ENCODE data around the gene OR4D2.
"Not testable (repeated sequence)": the region's sequence is repeated elsewhere in the genome, so short reads cannot be mapped to it uniquely, and the experiment has no call there.

OR4D2 gene

DNA sequence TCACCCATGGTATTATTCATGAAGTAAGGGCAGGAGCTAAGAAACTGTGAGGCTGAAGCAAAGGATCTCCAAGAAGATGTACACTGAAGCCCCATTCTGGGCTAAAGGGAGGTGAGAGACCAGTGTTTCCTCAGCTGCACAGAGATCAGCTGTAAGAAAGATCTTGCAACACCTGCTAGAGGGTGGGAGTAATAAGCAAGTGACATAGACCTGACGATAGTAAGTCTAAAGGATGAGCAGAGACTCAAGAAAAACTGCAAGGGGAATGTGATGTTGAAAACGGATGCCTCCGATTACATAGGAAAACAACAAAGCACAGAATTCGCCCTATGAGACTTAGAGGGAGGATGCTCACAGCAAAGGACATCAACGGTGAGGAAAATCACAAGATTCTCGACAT is at the start of gene OR4D2:
TSS of gene OR4D2 (plus strand) at position 301 of the 400 bp plus-strand sequence. CDS start 2,674 bp downstream, outside the sequence.
- TF ChIP-seq, protein P1, sequence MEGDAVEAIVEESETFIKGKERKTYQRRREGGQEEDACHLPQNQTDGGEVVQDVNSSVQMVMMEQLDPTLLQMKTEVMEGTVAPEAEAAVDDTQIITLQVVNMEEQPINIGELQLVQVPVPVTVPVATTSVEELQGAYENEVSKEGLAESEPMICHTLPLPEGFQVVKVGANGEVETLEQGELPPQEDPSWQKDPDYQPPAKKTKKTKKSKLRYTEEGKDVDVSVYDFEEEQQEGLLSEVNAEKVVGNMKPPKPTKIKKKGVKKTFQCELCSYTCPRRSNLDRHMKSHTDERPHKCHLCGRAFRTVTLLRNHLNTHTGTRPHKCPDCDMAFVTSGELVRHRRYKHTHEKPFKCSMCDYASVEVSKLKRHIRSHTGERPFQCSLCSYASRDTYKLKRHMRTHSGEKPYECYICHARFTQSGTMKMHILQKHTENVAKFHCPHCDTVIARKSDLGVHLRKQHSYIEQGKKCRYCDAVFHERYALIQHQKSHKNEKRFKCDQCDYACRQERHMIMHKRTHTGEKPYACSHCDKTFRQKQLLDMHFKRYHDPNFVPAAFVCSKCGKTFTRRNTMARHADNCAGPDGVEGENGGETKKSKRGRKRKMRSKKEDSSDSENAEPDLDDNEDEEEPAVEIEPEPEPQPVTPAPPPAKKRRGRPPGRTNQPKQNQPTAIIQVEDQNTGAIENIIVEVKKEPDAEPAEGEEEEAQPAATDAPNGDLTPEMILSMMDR (conservative IDR thresholded peaks at IDR 0.05; ENCODE audit: low read depth): no peak
- ChIA-PET CTCF (interaction anchor here (0.6 kb wide), 1 partner anchor 76 kb away, joined by 3 read pairs; no protein-coding TSS in a partner anchor), POLR2A (ENCODE audit: low non-redundant PET) (no interaction called here)
- H3K27ac ChIP-seq: no peak within 1 kb of the TSS
- DNase-seq (ENCODE audit: low spot score): no peak

DNA sequence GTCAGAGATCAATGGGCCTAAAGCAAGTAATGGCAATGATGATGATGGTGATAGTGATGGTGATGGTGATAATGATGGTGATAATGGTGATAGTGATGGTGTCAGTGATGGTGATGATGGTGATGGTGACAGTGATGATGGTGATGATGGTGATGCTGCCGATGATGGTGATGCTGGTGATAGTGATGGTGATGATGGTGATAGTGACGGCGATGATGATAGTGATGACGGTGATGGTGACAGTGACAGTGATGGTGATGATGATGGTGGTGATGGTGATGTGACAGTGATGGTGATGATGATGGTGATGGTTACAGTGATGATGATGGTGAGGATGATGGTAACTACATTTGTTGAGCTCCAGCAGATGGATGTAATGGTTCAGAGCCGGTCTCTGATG is 49.4 kb upstream of the OR4D2 start:
- H3K27ac ChIP-seq: no peak overlapping the region
- ChIA-PET CTCF (interaction anchor here (0.6 kb wide), 1 partner anchor 1447 kb away, joined by 4 read pairs; no protein-coding TSS in a partner anchor), POLR2A (ENCODE audit: low non-redundant PET) (no interaction called here)
- no peak for DNase-seq (ENCODE audit: low spot score)
- TF ChIP-seq, protein P1 (conservative IDR thresholded peaks at IDR 0.05; ENCODE audit: low read depth): no peak

DNA sequence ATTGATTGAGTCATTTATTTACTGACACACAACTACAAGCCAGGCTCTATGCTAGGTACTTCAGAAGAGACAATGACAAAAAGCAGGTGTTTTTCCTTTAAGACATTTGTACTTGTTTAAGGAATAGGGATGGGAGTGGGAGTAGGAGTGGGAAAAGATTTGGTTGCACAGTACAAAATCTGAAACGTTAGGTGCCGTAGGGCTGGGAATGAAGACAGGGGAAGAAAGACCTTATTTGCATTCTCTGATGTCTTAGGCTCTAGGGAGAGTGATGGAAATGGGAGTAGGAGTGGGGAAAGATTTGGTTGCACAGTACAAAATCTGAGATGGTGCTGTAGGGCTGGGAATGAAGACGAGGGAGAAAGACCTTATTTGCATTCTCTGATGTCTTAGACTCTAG is 47.3 kb upstream of the OR4D2 start:
- no peak overlapping the region for H3K27ac ChIP-seq
- POLR2A ChIA-PET (ENCODE audit: low non-redundant PET): no interaction called here
- DNase-seq (ENCODE audit: low spot score): no peak
- CTCF ChIA-PET: interaction anchor here (0.6 kb wide), 1 partner anchor 198 kb away, joined by 4 read pairs; no protein-coding TSS in a partner anchor
- TF ChIP-seq, protein P1 (conservative IDR thresholded peaks at IDR 0.05; ENCODE audit: low read depth): no peak

DNA sequence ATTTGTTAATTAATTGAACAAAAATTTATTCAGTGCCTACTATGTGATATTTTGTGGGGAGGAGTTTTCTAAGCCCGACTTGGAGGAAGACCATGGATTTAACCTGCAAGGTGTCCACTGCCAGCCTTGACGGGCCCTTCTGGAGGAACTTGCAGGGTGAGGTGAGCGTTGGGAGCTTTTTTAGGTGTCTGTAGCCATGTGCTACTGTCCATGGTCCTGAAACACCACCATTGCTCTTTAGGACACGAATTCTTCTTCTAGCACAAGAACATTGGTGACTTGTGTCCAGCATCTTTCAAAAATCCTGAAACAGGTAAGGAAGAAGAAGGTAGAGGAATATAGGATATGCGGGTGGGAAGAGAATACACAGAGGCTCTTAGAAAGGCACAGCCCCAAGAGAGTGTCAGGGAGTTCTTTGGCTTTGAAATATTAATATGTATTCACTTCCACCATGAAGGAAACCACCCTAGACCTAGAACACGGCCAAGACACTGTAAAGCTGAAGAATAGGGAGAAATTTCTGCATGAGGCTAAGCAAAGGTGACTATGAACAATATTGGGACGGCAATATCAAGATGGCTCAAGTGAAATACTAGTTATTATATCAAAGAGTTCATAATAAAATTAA is 46.5 kb upstream of the OR4D2 start:
- DNase-seq (ENCODE audit: low spot score): peak; percentile 41
- ChIA-PET POLR2A (ENCODE audit: low non-redundant PET) (no interaction called here), CTCF (interaction anchor here (0.6 kb wide), 1 partner anchor 197 kb away, joined by 4 read pairs; no protein-coding TSS in a partner anchor)
- no peak overlapping the region for H3K27ac ChIP-seq
- TF ChIP-seq, protein P1 (conservative IDR thresholded peaks at IDR 0.05; ENCODE audit: low read depth): no peak

DNA sequence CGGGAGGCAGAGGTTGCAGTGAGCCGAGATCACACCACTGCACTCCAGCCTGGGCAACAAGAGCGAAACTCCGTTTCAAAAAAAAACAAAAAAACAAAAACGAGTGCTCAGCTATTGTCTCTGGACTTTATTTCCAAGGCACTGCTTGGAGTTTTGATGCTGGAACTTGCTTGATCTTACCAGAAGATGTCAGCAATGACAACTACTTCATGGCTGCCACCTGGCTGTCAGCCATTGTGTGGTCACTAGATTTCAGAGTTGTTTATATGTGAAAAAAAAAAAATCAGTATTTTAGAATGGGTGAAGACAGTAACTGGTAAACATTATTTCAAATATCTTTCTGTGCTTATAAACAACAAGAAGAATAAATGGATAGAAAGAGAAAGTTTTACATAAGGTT is 44.9 kb upstream of the OR4D2 start:
- CTCF ChIA-PET: interaction anchor here (0.6 to 1.6 kb wide), 13 partner anchors 14 to 347 kb away, joined by 3 to 8 read pairs (median 3); no protein-coding TSS in a partner anchor
- H3K27ac ChIP-seq: no peak overlapping the region
- POLR2A ChIA-PET (ENCODE audit: low non-redundant PET): no interaction called here
- TF ChIP-seq, protein P1 (conservative IDR thresholded peaks at IDR 0.05; ENCODE audit: low read depth): peak; percentile 39
- DNase-seq (ENCODE audit: low spot score): peak; percentile 39

DNA sequence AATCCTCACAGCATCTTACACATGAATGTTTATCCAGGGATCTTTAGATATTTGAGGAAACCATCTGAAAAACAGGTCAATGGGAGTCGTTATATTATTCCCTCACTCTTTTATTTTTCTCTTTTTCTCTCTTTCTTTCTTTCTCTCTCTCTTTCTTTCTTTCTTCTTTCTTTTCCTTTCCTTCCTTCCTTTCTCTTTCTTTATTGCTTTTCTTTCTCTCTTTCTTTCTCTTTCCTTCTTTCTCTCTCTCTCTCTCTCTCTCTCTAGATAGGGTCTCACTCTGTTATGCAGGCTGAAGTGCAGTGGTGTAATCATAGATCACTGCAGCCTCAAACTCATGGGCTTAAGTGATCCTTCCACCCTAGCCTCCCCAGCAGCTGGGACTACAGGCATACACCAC is 38.9 kb upstream of the OR4D2 start:
- DNase-seq (ENCODE audit: low spot score): no peak
- TF ChIP-seq, protein P1 (conservative IDR thresholded peaks at IDR 0.05; ENCODE audit: low read depth): no peak
- CTCF ChIA-PET: no interaction called here
- POLR2A ChIA-PET (ENCODE audit: low non-redundant PET): no interaction called here
- no peak overlapping the region for H3K27ac ChIP-seq

DNA sequence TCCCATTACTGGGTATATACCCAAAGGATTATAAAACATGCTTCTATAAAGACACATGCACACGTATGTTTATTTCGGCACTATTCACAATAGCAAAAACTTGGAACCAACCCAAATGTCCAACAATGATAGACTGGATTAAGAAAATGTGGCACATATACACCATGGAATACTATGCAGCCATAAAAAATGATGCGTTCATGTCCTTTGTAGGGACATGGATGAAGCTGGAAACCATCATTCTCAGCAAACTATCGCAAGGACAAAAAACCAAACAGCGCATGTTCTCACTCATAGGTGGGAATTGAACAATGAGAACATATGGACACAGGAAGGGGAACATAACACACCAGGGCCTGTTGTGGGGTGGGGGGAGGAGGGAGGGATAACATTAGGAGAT is 34.1 kb upstream of the OR4D2 start:
- DNase-seq (ENCODE audit: low spot score); H3K27ac ChIP-seq; POLR2A ChIA-PET (ENCODE audit: low non-redundant PET); CTCF ChIA-PET: not testable (repeated sequence)

All from RWPE1 (cell line).